ENCODE measurements around the gene CAMK2D. TPM values are rescaled to one million over a fixed set of nuclear protein-coding genes. Genes with fewer than 3 reads are reported as not detected.

The CAMK2D gene
- total RNA-seq, 1 donor from 2014 or later = 58.4 TPM

- Mint-ChIP-seq H3K36me3 (ENCODE audit: low read depth) (peaks cover 51% of the 10 kb centered on the region), H3K9me3 (no peaks in the 10 kb centered on the region), H3K4me1 (ENCODE audit: low read depth) (peaks cover 15% of the 10 kb centered on the region), H3K27me3 (ENCODE audit: low read depth) (no peaks in the 10 kb centered on the region), H3K27ac (peak overlapping the region; percentile 73), H3K4me3 (ENCODE audit: low read depth) (no peak overlapping the region)
- no peak for DNase-seq (ENCODE audit: low spot score)
- intact Hi-C loops (cut with micrococcal nuclease) = no loop called here
Observed at GRCh38 chr4:113452868-113453620, 308.5 kb downstream of the CAMK2D start.

GRCh38 chr4:113452152-113452551, 309.4 kb downstream of the CAMK2D start:
- intact Hi-C loops (cut with micrococcal nuclease) = no loop called here
- Mint-ChIP-seq H3K36me3 (ENCODE audit: low read depth) (peaks cover 42% of the 10 kb centered on the region), H3K27me3 (ENCODE audit: low read depth) (no peaks in the 10 kb centered on the region), H3K27ac (no peak overlapping the region), H3K4me1 (ENCODE audit: low read depth) (peaks cover 13% of the 10 kb centered on the region), H3K4me3 (ENCODE audit: low read depth) (no peak overlapping the region), H3K9me3 (no peaks in the 10 kb centered on the region)
- no peak for DNase-seq (ENCODE audit: low spot score)

- H3K27me3 Mint-ChIP-seq (ENCODE audit: low read depth) = no peaks in the 10 kb centered on the region
Observed at GRCh38 chr4:113450295-113451080, 311.1 kb downstream of the CAMK2D start.

GRCh38 chr4:113449410-113449974, 312.0 kb downstream of the CAMK2D start:
- Mint-ChIP-seq H3K4me1 (ENCODE audit: low read depth) (peaks cover 33% of the 10 kb centered on the region), H3K4me3 (ENCODE audit: low read depth) (no peak overlapping the region), H3K36me3 (ENCODE audit: low read depth) (peaks cover 30% of the 10 kb centered on the region), H3K27ac (no peak overlapping the region), H3K27me3 (ENCODE audit: low read depth) (no peaks in the 10 kb centered on the region), H3K9me3 (no peaks in the 10 kb centered on the region)
- DNase-seq (ENCODE audit: low spot score) = no peak
- intact Hi-C loops (cut with micrococcal nuclease) = loop anchor here (5.0 kb wide), 2 partner anchors 92 to 178 kb away; no protein-coding TSS in a partner anchor

More at GRCh38 chr4:113450295-113451080, 311.1 kb downstream of the CAMK2D start:
- Mint-ChIP-seq H3K4me1 (ENCODE audit: low read depth) (peaks cover 27% of the 10 kb centered on the region), H3K9me3 (no peaks in the 10 kb centered on the region), H3K27ac (no peak overlapping the region), H3K36me3 (ENCODE audit: low read depth) (peaks cover 35% of the 10 kb centered on the region), H3K4me3 (ENCODE audit: low read depth) (no peak overlapping the region)
- intact Hi-C loops (cut with micrococcal nuclease) = no loop called here
- no peak for DNase-seq (ENCODE audit: low spot score)

GRCh38 chr4:113447769-113448168, 313.8 kb downstream of the CAMK2D start:
- DNase-seq (ENCODE audit: low spot score) = no peak
- Mint-ChIP-seq H3K9me3 (peaks cover 5% of the 10 kb centered on the region), H3K4me1 (ENCODE audit: low read depth) (peaks cover 25% of the 10 kb centered on the region), H3K4me3 (ENCODE audit: low read depth) (no peak overlapping the region), H3K36me3 (ENCODE audit: low read depth) (peaks cover 22% of the 10 kb centered on the region), H3K27me3 (ENCODE audit: low read depth) (no peaks in the 10 kb centered on the region), H3K27ac (no peak overlapping the region)
- intact Hi-C loops (cut with micrococcal nuclease) = loop anchor here (1.0 to 5.0 kb wide), 8 partner anchors 21 to 375 kb away; no protein-coding TSS in a partner anchor

GRCh38 chr4:113447061-113447460, 314.5 kb downstream of the CAMK2D start:
- peaks cover 25% of the 10 kb centered on the region for H3K4me1 Mint-ChIP-seq (ENCODE audit: low read depth)
- no peaks in the 10 kb centered on the region for H3K27me3 Mint-ChIP-seq (ENCODE audit: low read depth)
- peaks cover 5% of the 10 kb centered on the region for H3K9me3 Mint-ChIP-seq
- no peak overlapping the region for H3K4me3 Mint-ChIP-seq (ENCODE audit: low read depth)
- intact Hi-C loops (cut with micrococcal nuclease) = loop anchor here (1.0 to 5.0 kb wide), 8 partner anchors 21 to 376 kb away; no protein-coding TSS in a partner anchor
- peaks cover 22% of the 10 kb centered on the region for H3K36me3 Mint-ChIP-seq (ENCODE audit: low read depth)
- no peak overlapping the region for H3K27ac Mint-ChIP-seq
- DNase-seq (ENCODE audit: low spot score) = no peak

GRCh38 chr4:113446019-113446418, 315.5 kb downstream of the CAMK2D start:
- peaks cover 5% of the 10 kb centered on the region for H3K9me3 Mint-ChIP-seq
- peak overlapping the region; percentile 80 for H3K27ac Mint-ChIP-seq
- no peak for DNase-seq (ENCODE audit: low spot score)
- peaks cover 25% of the 10 kb centered on the region for H3K4me1 Mint-ChIP-seq (ENCODE audit: low read depth)
- intact Hi-C loops (cut with micrococcal nuclease) = loop anchor here (2.0 to 5.0 kb wide), 5 partner anchors 51 to 377 kb away; no protein-coding TSS in a partner anchor
- no peaks in the 10 kb centered on the region for H3K27me3 Mint-ChIP-seq (ENCODE audit: low read depth)
- H3K4me3 Mint-ChIP-seq (ENCODE audit: low read depth) = no peak overlapping the region
- peaks cover 13% of the 10 kb centered on the region for H3K36me3 Mint-ChIP-seq (ENCODE audit: low read depth)

GRCh38 chr4:113445286-113445685, 316.3 kb downstream of the CAMK2D start:
- intact Hi-C loops (cut with micrococcal nuclease) = loop anchor here (5.0 kb wide), 2 partner anchors 88 to 182 kb away; no protein-coding TSS in a partner anchor
- Mint-ChIP-seq H3K4me3 (ENCODE audit: low read depth) (no peak overlapping the region), H3K27me3 (ENCODE audit: low read depth) (no peaks in the 10 kb centered on the region), H3K4me1 (ENCODE audit: low read depth) (peaks cover 25% of the 10 kb centered on the region), H3K27ac (peak overlapping the region; percentile 80), H3K36me3 (ENCODE audit: low read depth) (peaks cover 13% of the 10 kb centered on the region), H3K9me3 (peaks cover 5% of the 10 kb centered on the region)
- DNase-seq (ENCODE audit: low spot score) = no peak

GRCh38 chr4:113444386-113444785, 317.2 kb downstream of the CAMK2D start:
- DNase-seq (ENCODE audit: low spot score) = no peak
- H3K27ac Mint-ChIP-seq = no peak overlapping the region
- no peak overlapping the region for H3K4me3 Mint-ChIP-seq (ENCODE audit: low read depth)
- peaks cover 13% of the 10 kb centered on the region for H3K36me3 Mint-ChIP-seq (ENCODE audit: low read depth)
- H3K27me3 Mint-ChIP-seq (ENCODE audit: low read depth) = no peaks in the 10 kb centered on the region
- intact Hi-C loops (cut with micrococcal nuclease) = no loop called here
- peaks cover 25% of the 10 kb centered on the region for H3K4me1 Mint-ChIP-seq (ENCODE audit: low read depth)
- H3K9me3 Mint-ChIP-seq = peaks cover 5% of the 10 kb centered on the region

GRCh38 chr4:113442826-113443225, 318.7 kb downstream of the CAMK2D start:
- intact Hi-C loops (cut with micrococcal nuclease) = no loop called here
- H3K36me3 Mint-ChIP-seq (ENCODE audit: low read depth) = peaks cover 13% of the 10 kb centered on the region

GRCh38 chr4:113440371-113440770, 321.2 kb downstream of the CAMK2D start:
- no peak for DNase-seq (ENCODE audit: low spot score)
- H3K4me1 Mint-ChIP-seq (ENCODE audit: low read depth) = peaks cover 22% of the 10 kb centered on the region
- H3K4me3 Mint-ChIP-seq (ENCODE audit: low read depth) = no peak overlapping the region
- peaks cover 4% of the 10 kb centered on the region for H3K36me3 Mint-ChIP-seq (ENCODE audit: low read depth)
- no peaks in the 10 kb centered on the region for H3K27me3 Mint-ChIP-seq (ENCODE audit: low read depth)
- intact Hi-C loops (cut with micrococcal nuclease) = no loop called here
- H3K9me3 Mint-ChIP-seq = peaks cover 5% of the 10 kb centered on the region
- no peak overlapping the region for H3K27ac Mint-ChIP-seq

More at GRCh38 chr4:113442826-113443225, 318.7 kb downstream of the CAMK2D start:
- no peak overlapping the region for H3K4me3 Mint-ChIP-seq (ENCODE audit: low read depth)
- peaks cover 25% of the 10 kb centered on the region for H3K4me1 Mint-ChIP-seq (ENCODE audit: low read depth)
- H3K27ac Mint-ChIP-seq = no peak overlapping the region
- no peaks in the 10 kb centered on the region for H3K27me3 Mint-ChIP-seq (ENCODE audit: low read depth)
- DNase-seq (ENCODE audit: low spot score) = no peak
- H3K9me3 Mint-ChIP-seq = peaks cover 5% of the 10 kb centered on the region

GRCh38 chr4:113438596-113438995, 322.9 kb downstream of the CAMK2D start:
- H3K27me3 Mint-ChIP-seq (ENCODE audit: low read depth) = no peaks in the 10 kb centered on the region
- intact Hi-C loops (cut with micrococcal nuclease) = no loop called here
- DNase-seq (ENCODE audit: low spot score) = no peak
- peaks cover 12% of the 10 kb centered on the region for H3K4me1 Mint-ChIP-seq (ENCODE audit: low read depth)
- no peak overlapping the region for H3K4me3 Mint-ChIP-seq (ENCODE audit: low read depth)
- H3K36me3 Mint-ChIP-seq (ENCODE audit: low read depth) = no peaks in the 10 kb centered on the region
- no peak overlapping the region for H3K27ac Mint-ChIP-seq
- no peaks in the 10 kb centered on the region for H3K9me3 Mint-ChIP-seq

Measured in activated T-helper 2 cell treated with anti-CD3 and anti-CD28 coated beads, Interferon-gamma antibody, Interleukin-2, Interleukin-4, amounts not matched to agents 10 μg/mL and 5 μg/mL and 100 μg/mL, durations not matched to agents 14 hours and 24 hours and 36 hours (primary cell).